UCSD-AML1 (cell line): ENCODE data around the gene MAP3K7.
"Not testable (repeated sequence)": the region's sequence is repeated elsewhere in the genome, so short reads cannot be mapped to it uniquely, and the experiment has no call there.

Experiments
- DNase-seq: peaks from one replicate; lab custom pipeline; 2025; ENCODE audit not compliant: unreplicated experiment; lab: John Stamatoyannopoulos, UW

MAP3K7 gene

DNA sequence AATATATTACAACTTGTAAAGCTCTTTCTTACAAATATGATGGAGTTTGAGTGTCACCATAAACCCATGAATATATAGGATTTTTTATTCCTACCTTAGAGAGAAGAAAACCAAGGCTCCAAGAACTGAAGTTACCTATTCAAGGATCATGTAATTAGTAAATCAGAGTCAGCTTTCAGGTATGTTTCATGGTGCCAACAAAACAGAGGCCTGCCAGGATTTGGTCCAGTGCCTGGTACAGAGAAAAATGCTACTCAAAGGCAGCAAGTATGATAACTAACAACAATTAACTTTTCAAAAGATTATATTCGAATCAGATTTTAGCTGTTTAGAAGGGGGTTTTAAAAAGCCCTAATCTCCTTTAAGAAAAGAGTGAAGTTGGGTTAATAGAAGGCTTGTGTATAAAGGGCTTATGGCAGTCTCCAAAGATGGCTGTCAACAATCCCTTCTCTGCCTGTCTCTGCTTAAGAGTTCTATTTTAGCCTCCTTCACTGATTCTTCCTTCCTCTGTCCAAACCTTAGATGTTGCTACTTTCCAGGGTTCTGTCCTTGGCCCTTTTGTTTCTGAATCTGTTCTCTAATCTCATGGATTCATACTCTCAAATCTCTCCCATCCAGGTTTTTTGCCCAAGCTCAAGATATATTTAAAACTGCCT lies 7.8 kb downstream of the MAP3K7 start:
- DNase-seq, result no peak

DNA sequence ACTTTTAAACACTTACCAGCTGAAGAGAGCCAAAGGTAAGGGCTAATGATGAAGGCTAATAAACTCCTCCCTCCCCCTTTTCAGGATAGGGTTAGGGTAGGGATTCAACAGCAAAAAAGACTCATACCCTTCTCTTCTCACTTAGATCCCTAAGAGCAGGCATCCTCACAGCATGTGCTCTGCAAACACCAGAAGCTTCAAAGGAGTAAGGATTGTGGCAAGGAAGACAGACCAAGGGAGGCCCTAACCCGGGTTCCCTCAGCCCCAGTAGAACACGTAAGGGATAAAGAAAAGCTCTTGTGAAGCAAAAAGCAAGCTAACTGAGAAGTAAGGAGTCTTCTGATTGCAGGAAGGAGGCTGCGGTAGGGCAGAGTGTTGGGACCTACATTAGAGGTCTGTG lies 11.6 kb downstream of the MAP3K7 start:
- DNase-seq, result peak; percentile 8

DNA sequence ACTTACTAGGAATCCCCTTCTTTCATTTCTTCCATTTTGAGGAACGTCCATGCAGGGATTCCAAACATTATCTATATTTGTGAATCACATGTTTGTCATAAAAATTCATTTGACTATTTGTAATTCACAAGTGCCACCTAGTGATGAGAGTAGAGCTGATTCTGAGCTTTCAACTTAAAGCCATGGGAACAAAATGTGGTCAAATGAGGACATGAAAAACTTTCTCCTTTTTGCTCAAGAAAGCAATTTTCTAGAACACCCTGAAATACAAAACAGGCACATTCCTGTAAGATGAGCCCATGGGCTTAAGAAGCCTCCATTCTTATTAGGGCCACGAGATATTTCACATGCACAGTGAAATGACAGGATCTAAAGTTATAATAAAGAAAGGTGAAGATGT lies 12.3 kb downstream of the MAP3K7 start:
- no peak for DNase-seq

DNA sequence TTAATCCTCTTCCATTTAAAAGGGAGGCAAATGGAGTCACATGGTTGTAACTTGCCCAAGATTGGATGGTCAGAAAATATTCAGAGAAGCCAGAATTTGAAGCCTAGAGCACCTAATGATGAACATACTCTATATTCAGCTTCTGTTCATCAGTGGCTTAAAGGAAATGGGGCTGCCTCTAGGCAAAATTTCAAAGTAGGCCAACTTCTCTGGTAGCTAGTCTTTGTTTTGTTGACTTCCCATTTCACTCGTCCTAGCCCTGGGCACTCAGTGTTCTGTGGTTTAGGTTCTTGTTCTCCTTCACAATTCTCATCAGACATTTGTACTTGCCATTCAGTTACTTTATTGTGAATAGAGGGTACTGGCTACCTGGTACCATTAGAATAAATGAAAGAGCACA lies 13.2 kb downstream of the MAP3K7 start:
- DNase-seq, result no peak

DNA sequence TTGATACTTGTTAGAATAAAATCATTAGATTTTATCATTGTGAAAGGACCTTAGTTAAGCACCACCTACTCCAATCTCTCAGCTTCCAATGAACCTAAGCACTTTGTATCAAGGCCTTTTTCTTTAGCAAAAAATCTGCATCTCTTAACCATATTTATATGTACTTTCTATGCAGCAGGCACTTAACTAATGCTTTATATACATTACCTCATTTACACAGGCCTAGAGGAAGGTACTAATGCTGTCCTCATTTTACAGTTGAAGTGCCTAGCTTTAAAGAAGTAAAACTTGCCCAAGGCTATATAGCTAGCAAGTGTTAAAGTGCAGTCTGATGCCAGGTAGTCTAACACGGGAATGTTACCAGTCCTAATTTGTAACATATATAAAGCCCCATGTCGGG lies 14.0 kb downstream of the MAP3K7 start:
- DNase-seq, result no peak

DNA sequence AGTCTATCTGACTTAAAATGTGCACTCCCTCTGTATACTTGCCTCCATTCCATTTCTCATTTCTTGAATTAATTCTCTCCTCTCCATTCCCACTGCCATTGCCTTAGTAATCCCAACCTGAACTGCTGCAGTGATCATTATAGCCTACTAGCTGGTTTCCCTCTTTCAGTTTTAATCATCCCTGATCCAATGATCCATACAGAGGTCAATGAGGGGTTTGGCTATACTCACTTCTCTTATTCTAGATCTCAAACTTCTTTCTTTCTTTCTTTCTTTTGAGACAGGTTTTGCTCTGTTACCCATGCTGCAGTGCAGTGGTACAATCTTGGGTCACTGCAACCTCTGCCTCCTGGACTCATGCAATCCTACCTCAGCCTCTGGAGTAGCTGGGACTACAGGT lies 17.6 kb downstream of the MAP3K7 start:
- DNase-seq, result no peak

DNA sequence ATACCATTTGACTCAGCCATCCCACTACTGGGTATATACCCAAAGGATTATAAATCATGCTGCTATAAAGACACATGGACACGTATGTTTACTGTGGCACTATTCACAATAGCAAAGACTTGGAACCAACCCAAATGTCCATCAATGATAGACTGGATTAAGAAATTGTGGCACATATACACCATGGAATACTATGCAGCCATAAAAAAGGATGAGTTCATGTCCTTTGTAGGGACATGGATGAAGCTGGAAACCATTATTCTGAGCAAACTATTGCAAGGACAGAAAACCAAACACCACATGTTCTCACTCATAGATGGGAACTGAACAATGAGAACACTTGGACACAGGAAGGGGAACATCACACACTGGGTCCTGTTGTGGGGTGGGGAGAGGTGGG lies 19.2 kb downstream of the MAP3K7 start:
- not testable (repeated sequence) for DNase-seq

DNA sequence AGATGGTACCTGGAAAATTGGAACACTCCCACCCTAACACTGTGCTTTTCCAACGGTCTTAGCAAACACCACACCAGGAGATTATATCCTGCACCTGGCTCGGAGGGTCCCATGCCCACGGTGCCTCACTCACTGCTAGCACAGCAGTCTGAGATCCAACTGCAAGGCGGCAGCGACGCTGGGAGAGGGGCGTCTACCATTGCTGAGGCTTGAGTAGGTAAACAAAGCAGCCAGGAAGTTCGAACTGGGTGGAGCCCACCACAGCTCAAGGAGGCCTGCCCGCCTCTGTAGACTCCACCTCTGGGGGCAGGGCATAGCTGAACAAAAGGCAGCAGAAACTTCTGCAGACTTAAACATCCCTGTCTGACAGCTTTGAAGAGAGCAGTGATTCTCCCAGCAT lies 24.5 kb downstream of the MAP3K7 start:
- not testable (repeated sequence) for DNase-seq

DNA sequence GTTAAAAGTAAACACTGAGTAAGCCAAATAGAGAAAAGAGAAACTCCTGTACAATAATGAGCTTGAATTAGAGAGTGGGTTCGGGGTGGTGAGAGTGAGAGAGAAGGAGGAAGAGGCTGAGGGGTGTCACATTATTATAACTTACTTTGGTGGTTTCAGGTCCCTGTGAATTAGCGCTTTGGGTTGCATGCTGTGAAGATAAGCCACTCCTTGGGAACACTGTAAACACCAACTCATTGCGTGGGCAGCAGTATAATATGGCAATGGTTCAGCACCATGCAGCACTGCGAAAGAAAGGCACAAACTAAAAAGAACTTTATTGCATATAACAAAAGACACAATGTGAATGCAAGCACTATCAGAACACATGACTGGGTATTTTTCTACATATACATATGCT lies 26.9 kb downstream of the MAP3K7 start:
- DNase-seq, result no peak

DNA sequence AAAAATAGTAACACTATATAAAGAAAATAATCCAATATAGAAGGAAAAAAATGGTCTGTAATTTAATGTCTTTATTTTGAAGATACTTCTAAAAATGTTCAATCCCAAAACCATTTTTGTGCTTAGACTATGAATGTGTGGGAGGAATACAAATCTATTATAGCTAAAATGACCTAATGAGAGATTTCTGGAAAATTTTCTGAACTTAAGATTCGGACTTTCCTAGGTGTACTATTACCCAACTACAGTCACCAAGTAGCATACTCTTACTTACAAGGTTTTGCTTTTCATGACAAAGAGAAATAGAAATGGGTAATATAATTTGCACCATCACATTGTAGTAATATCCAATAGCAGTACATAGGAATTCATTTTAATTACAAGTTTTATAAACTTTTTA lies 29.9 kb downstream of the MAP3K7 start:
- DNase-seq, result no peak

DNA sequence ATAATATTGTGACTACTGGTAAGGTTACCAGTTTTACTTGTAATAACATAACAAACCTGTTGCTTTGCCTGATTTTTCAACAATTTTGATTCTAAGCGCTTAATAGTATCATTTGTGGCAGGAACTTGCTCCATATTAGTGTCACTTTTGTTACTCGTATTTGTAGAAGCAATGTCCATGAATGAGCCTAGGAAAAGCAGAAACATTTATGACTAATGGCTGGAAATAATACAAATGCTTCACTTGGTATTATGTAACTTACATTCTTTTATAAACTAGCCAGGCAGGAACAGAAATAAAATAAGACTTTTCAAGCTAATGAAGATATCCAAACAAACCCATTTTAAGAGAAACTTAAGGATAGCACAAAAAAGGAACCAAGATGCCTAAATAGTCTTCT lies 38.9 kb downstream of the MAP3K7 start:
- DNase-seq, result no peak

DNA sequence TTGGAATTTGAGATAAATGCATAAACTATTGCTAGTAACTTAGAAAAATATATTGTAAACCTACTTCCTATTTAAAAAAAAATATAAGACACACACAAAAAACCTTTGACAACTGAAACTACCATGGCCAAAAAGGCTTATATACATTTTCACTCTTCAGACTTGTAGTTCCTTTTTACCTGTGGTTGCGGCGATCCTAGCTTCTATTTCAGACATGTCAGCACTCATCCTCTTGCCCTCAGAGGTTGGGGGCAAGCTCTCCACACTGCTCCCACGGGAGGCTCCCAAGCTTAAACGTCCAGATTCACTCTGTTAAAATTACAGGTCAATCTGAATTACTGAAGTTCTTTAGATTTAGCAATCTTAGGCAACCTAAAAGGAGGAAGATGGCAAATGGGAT lies 39.8 kb downstream of the MAP3K7 start:
- DNase-seq, result no peak

DNA sequence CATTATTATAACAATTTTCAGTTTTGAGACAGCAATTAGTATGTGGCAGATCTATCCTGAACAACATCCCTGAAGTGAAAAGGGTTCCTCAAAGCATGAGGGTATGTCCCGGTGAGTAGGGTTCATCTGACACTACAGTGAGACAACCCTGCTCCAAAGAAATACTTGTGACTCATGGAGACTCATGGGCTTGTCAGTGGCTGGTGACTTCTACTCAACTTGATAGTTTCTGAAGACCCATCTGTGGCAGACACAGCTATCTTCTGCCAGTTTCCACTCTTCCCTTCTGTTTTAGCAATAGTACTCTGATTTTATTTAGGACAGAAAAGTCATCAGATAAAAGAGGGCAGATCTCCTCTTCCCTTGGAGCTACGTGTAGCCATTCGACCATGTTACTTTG lies 41.4 kb downstream of the MAP3K7 start:
- DNase-seq, result no peak

DNA sequence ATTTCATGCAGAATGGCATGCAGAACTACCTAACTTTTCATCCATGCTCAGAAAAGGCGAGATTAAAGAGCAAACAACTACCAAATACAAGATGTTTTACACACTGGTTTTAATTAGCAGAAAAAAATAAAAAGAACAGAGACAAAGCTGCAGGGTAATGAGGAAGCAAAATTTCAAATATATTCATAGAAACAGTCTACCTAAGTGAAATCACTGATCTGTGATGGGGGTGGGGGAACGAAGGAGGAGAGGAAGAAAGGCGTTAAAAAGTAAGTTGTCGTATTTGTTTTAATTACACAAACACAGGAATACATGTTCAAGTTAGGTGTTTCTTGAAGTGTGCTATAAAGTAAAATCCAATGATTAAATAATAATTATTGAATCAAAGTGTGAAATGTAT lies 42.1 kb downstream of the MAP3K7 start:
- DNase-seq, result no peak

DNA sequence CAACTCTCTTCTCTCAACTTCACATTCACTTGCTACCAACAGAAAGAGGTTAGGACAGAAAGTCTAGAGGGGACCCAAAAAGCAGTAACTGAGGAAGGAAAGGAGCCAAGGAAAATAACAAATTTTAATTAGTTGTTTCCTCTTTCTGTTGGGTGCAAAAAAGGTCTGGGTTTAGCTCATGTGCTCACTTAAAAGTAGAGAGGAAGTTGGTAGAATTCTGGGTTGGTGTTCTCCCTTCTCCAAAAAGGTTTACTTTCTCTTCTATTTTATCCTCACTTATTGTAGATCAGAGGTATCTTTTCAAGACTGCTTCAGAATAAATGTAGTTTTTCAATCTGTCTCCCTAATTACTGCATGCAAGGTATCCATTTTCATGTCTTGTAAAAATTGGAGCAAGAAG lies 42.8 kb downstream of the MAP3K7 start:
- no peak for DNase-seq

DNA sequence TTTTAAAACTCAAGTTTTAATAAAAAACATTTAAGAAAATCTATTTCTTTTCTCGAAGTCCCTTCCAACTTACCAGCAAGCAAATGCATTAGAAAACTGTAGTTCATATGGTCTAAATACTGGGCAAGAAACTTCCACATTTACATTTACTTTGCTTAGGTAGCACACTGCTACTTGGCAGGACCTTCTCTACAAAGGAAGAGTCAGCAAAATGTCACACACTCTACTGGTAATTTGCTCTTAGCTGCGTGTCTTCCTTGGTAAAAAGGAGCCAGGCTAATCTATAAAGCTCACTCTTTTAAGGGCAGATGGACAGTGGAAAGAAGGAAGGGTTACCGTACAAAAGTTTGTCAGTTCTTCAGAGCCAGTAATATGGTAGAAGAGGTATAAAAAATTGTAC lies 45.7 kb downstream of the MAP3K7 start:
- no peak for DNase-seq

DNA sequence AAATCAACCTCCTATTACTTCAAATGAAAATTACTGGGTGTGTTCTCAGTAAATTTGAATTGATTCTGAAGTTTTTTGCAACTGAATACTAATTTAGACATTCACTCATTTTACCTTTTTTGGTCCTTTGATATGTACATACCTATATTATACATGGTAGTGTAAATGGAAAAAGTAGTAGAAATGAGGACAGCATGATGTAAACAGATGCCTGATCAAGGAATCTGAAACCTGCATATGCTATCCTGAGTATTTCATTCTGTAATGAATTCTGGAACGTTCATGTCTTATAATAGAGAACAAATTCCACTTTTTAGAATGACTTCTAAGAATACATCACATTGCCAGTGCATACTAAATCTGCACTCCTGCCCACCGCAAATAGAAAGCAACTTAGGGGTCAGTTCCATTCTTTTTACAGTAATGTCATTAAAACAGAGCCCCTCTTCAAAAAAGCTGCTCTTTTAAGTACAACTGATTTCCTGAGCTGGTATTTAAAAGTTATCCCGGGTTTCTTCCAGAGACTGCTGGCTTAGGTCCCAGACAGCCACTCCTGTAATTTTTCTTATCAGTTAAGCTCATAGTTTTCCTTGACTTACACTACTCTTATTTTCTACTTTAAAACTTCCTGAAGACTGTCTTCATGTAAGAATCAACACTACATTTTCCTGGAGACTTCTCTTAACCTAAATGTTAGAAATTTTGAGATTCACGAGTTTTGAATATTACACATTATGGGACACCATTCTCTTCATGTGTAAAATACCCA lies 48.4 kb downstream of the MAP3K7 start:
- DNase-seq, result no peak

DNA sequence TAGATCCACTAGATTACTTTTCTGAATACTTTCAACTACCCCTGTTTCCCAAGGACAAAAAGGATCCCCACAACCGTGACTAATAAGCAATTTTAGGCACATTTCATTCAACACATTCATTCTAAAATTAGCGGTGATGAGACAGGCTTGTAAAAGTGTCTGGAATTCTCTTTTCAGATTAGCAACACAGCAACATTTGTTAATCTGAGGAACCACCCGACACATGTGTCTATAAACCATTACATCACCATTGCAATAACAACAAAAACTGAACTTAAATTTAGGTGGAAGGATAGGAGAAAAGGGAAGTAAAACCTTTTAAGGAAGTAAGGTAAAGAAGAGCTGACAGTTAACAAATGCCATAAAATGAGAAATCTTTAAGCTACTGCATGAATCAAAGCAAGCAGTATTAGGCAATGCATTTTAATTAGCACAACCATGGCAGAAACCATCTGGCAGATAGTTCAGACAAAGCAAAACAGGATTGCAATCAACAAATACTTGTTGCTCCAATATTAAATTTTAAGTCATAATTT lies 49.1 kb downstream of the MAP3K7 start:
- no peak for DNase-seq

DNA sequence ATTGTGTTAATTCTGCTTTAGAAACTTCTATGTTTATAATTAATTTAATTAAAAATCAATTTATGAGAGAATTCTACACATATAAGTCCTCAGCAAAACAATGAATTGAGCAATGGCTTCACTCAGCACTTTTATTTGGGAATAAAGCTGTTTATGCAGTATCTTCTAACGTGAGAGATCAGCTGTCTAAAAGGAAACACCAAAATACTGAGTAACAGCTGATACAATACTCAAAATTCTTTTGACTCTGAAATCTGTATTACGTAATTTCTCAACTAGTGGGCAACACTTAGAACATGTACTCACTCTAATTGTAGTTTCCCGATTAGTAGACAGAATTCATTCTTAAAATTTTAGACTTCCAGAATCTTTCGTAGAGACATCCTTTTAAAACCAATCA lies 49.8 kb downstream of the MAP3K7 start:
- DNase-seq, result no peak

DNA sequence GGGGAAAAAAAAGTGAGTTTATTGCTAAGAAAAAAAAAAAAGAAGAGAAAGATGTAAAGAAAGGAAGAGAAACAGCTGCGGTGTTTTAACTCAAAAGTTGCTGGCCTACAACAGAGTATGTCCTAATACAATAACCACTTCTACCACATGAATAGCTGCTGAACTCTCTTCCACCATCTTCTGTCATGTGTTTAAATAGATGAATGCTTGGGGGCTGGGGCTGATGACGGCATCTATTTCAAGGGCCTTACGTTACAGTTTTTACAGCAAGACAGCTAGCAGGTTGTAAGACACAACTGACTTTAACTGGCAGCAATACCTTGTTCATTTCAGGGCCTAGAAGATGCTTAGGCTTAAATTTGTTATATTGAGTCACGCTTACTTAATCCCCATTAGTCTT lies 50.4 kb downstream of the MAP3K7 start:
- DNase-seq, result no peak

DNA sequence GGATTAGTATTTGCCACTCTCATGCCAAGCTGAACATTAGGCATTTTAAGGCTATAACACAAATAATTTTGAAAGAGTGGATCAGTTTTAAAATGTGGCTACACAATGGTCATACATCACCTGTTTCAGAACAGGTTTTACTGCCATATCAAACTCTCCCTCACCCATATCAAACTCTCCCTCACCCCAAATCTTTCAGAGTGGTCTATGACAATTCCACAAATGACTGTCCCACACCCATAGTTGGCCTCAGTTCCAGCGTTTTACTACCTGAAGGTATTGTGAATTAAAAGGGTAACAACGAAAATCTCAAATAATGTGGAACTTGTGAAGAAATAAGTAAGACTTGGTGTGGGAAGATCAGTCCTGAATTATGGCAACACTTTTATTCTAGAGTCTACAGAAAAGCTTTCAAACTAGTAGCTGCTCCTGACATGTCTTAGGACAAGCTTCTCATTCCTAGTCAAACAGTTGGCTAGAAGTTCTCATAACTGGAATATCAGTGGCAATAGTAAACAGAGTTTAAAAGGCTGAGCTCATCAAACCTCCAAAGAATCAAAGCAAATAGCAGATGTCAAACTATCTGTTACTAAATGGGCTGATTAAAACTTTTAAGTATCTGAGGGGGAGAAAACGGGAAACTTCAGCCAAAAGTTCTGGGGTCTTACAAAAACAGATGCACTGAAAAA lies 52.4 kb downstream of the MAP3K7 start:
- no peak for DNase-seq
